Mesothelial cell of epicardium (in vitro differentiated cells): Measurements from ENCODE around the gene GATB. TPM values are rescaled to one million over a fixed set of nuclear protein-coding genes. Genes with fewer than 3 reads are reported as not detected.

Source experiments
- DNase-seq, 2 experiments: peaks; one replicate each; pipeline ENCODE4 v3.0.0; 2021; ENCODE audit warnings: low spot score in 2 of 2; ENCODE audit not compliant: unreplicated experiment in 2 of 2
- H3K27ac Mint-ChIP-seq: 2 replicates; pipeline ENCODE4 v1.8.0; 2021; ENCODE audit warnings: mixed read lengths
- H3K27me3 Mint-ChIP-seq: 2 replicates; pipeline ENCODE4 v1.8.0; 2021; ENCODE audit warnings: low read depth, mixed read lengths
- H3K36me3 Mint-ChIP-seq: 2 replicates; pipeline ENCODE4 v1.8.0; 2021; ENCODE audit warnings: mixed read lengths
- H3K4me1 Mint-ChIP-seq: 2 replicates; pipeline ENCODE4 v1.8.0; 2021; ENCODE audit warnings: mixed read lengths
- H3K4me3 Mint-ChIP-seq: 2 replicates; pipeline ENCODE4 v1.8.0; 2021; ENCODE audit warnings: mild to moderate bottlenecking, moderate library complexity, mixed read lengths
- H3K9me3 Mint-ChIP-seq: 2 replicates; pipeline ENCODE4 v1.8.0; 2021; ENCODE audit warnings: mixed read lengths
- CTCF ChIP-seq: fragments of 200-600 bp; sonication (generic); IDR thresholded peaks from one replicate; pipeline ENCODE4 v1.5.0; 2021; ENCODE audit warnings: antibody characterized with exemption; ENCODE audit not compliant: unreplicated experiment
- total RNA-seq: library from RNA; stranded (reverse); gene quantifications from 3 replicates; pipeline ENCODE4 v1.2.1, GENCODE V29; 2021

The GATB gene
- total RNA-seq, 1 donor from 2014 or later, result 24.5 TPM

GRCh38 chr4:151728679-151729078 lies 32.1 kb downstream of the GATB start:
- Mint-ChIP-seq H3K9me3 (peaks cover 7% of the 10 kb centered on the region), H3K27ac (no peak overlapping the region), H3K4me3 (no peak overlapping the region), H3K27me3 (peaks cover 4% of the 10 kb centered on the region), H3K4me1 (peaks cover 25% of the 10 kb centered on the region), H3K36me3 (peaks cover 15% of the 10 kb centered on the region)
- no peak for DNase-seq
- TF ChIP-seq CTCF, result no peak

GRCh38 chr4:151728006-151728405 lies 32.8 kb downstream of the GATB start:
- Mint-ChIP-seq H3K36me3 (peaks cover 10% of the 10 kb centered on the region), H3K27ac (no peak overlapping the region), H3K4me1 (peaks cover 25% of the 10 kb centered on the region), H3K27me3 (peaks cover 4% of the 10 kb centered on the region), H3K9me3 (peaks cover 3% of the 10 kb centered on the region), H3K4me3 (no peak overlapping the region)
- no peak for TF ChIP-seq CTCF
- DNase-seq, result no peak

GRCh38 chr4:151727365-151727764 lies 33.4 kb downstream of the GATB start:
- peaks cover 5% of the 10 kb centered on the region for H3K27me3 Mint-ChIP-seq
- peaks cover 10% of the 10 kb centered on the region for H3K36me3 Mint-ChIP-seq
- H3K9me3 Mint-ChIP-seq, result no peaks in the 10 kb centered on the region
- H3K4me1 Mint-ChIP-seq, result peaks cover 25% of the 10 kb centered on the region
- H3K27ac Mint-ChIP-seq, result no peak overlapping the region
- no peak for TF ChIP-seq CTCF
- no peak for DNase-seq
- H3K4me3 Mint-ChIP-seq, result no peak overlapping the region

- no peak overlapping the region for H3K4me3 Mint-ChIP-seq
- TF ChIP-seq CTCF, result no peak
- no peak for DNase-seq
- H3K27me3 Mint-ChIP-seq, result peaks cover 5% of the 10 kb centered on the region
- peaks cover 2% of the 10 kb centered on the region for H3K36me3 Mint-ChIP-seq
- H3K4me1 Mint-ChIP-seq, result peaks cover 17% of the 10 kb centered on the region
- no peaks in the 10 kb centered on the region for H3K9me3 Mint-ChIP-seq
- no peak overlapping the region for H3K27ac Mint-ChIP-seq
These were observed 35.7 kb downstream of the GATB start for GRCh38 chr4:151725087-151725486.

- Mint-ChIP-seq H3K4me1 (peaks cover 12% of the 10 kb centered on the region), H3K4me3 (no peak overlapping the region), H3K36me3 (peaks cover 6% of the 10 kb centered on the region), H3K27me3 (peaks cover 5% of the 10 kb centered on the region), H3K27ac (no peak overlapping the region), H3K9me3 (no peaks in the 10 kb centered on the region)
- TF ChIP-seq CTCF, result no peak
- no peak for DNase-seq
These were observed 38.9 kb downstream of the GATB start for GRCh38 chr4:151721916-151722315.

GRCh38 chr4:151721466-151721865 lies 39.3 kb downstream of the GATB start:
- no peaks in the 10 kb centered on the region for H3K9me3 Mint-ChIP-seq

More at GRCh38 chr4:151721466-151721865, 39.3 kb downstream of the GATB start:
- Mint-ChIP-seq H3K27me3 (peaks cover 5% of the 10 kb centered on the region), H3K36me3 (peaks cover 6% of the 10 kb centered on the region), H3K4me1 (peaks cover 12% of the 10 kb centered on the region), H3K4me3 (no peak overlapping the region), H3K27ac (no peak overlapping the region)
- TF ChIP-seq CTCF, result no peak
- DNase-seq, result no peak
